OCI-LY7 (cell line): ENCODE data around the gene MCF2L2. TPM values are rescaled to one million over a fixed set of nuclear protein-coding genes. Genes with fewer than 3 reads are reported as not detected.

Source experiments
- BruUV-seq: library from RNA; stranded (reverse); fragments of 400-500 nt; replicated peaks from 2 replicates; lab custom pipeline; 2021; lab: Mats Ljungman, UMichigan
- CTCF ChIA-PET: fragments of 300-600 bp; sonication (Branson Sonifier 250); formaldehyde crosslinking; loops from one replicate; lab custom pipeline; 2022; ENCODE audit warnings: antibody characterized with exemption; ENCODE audit not compliant: unreplicated experiment; lab: Charles Lee
- POLR2A ChIA-PET: fragments of 300-600 bp; sonication (Branson Sonifier 250); formaldehyde crosslinking; loops from one replicate; lab custom pipeline; 2022; ENCODE audit warnings: antibody characterized with exemption; lab: Charles Lee
- DNase-seq: peaks from one replicate; pipeline ENCODE4 v3.0.0-alpha.2; 2015; ENCODE audit warnings: low spot score
- H2AFZ ChIP-seq: fragments of 200-600 bp; sonication (generic), shearing (Covaris generic); 2 replicates; pipeline ENCODE4 v1.6.1; 2014; ENCODE audit warnings: mild to moderate bottlenecking, antibody characterized with exemption, low read length, moderate library complexity
- H3K27ac ChIP-seq: fragments of 200-600 bp; sonication (generic); 2 replicates; pipeline ENCODE4 v1.5.1; 2014; ENCODE audit warnings: mixed run types, low read depth, mild to moderate bottlenecking, moderate library complexity, low read length, inconsistent platforms; ENCODE audit not compliant: poor library complexity, severe bottlenecking
- H3K36me3 ChIP-seq: fragments of 200-600 bp; sonication (generic); 2 replicates; pipeline ENCODE4 v1.6.1; 2014; ENCODE audit warnings: mild to moderate bottlenecking, antibody characterized with exemption, low read length, moderate library complexity, mixed read lengths; ENCODE audit not compliant: insufficient read depth
- H3K4me1 ChIP-seq: fragments of 200-600 bp; sonication (generic); 2 replicates; pipeline ENCODE4 v1.5.1; 2014; ENCODE audit warnings: mild to moderate bottlenecking, low read length; ENCODE audit not compliant: insufficient read depth, poor library complexity, severe bottlenecking
- H3K4me2 ChIP-seq: fragments of 200-600 bp; sonication (generic); 2 replicates; pipeline ENCODE4 v1.6.1; 2014; ENCODE audit warnings: mild to moderate bottlenecking, low read length
- H3K4me3 ChIP-seq: fragments of 200-600 bp; sonication (generic); 2 replicates; pipeline ENCODE4 v1.5.1; 2014; ENCODE audit warnings: mild to moderate bottlenecking, low read depth, low read length; ENCODE audit not compliant: poor library complexity, severe bottlenecking
- H3K79me2 ChIP-seq: fragments of 200-600 bp; sonication (generic); 2 replicates; pipeline ENCODE4 v1.6.1; 2016; ENCODE audit warnings: low read depth, mild to moderate bottlenecking, low read length, moderate library complexity, mixed read lengths; ENCODE audit not compliant: insufficient read depth
- H3K9me2 ChIP-seq: fragments of 200-600 bp; sonication (generic); 2 replicates; pipeline ENCODE4 v1.6.1; 2016; ENCODE audit warnings: mild to moderate bottlenecking, low read length, mixed read lengths; ENCODE audit not compliant: insufficient read depth
- H3K9me3 ChIP-seq: fragments of 200-600 bp; sonication (generic); 2 replicates; pipeline ENCODE4 v1.6.1; 2014; ENCODE audit warnings: mild to moderate bottlenecking, mixed run types, low read length, mixed read lengths
- H4K20me1 ChIP-seq: fragments of 200-600 bp; sonication (generic); 2 replicates; pipeline ENCODE4 v1.6.1; 2014; ENCODE audit warnings: mild to moderate bottlenecking, antibody characterized with exemption, low read length, moderate library complexity, mixed read lengths; ENCODE audit not compliant: insufficient read depth
- CTCF ChIP-seq: fragments of 200-600 bp; sonication (generic); conservative IDR thresholded peaks from 2 replicates; pipeline ENCODE4 v1.5.1; 2014; ENCODE audit warnings: mild to moderate bottlenecking, antibody characterized with exemption, low read length, moderate library complexity, mixed read lengths
- EZH2phosphoT487 ChIP-seq: fragments of 200-600 bp; sonication (generic); IDR thresholded peaks from 2 replicates; pipeline ENCODE4 v1.6.1; 2018; ENCODE audit warnings: low read depth, borderline replicate concordance, mild to moderate bottlenecking, mixed run types, antibody characterized with exemption, low read length, moderate library complexity, mixed read lengths
- intact Hi-C: fragments of 100-400 bp; cut with micrococcal nuclease; formaldehyde crosslinking; loops from one replicate; pipeline ENCODE4 v1.10.0; 2022; ENCODE audit not compliant: unreplicated experiment
- total RNA-seq, 2 experiments: library from RNA; depleted of rRNA in 1 of 2; stranded (reverse); fragments of >200 nt in 1 of 2; shearing (Covaris generic) in 1 of 2; gene quantifications; 2 replicates each; pipeline ENCODE4 v1.2.3, GENCODE V29; 2014 to 2022

MCF2L2 gene
- total RNA-seq, 2 experiments from 2014 or later = 6.6 to 8.0 TPM

DNA sequence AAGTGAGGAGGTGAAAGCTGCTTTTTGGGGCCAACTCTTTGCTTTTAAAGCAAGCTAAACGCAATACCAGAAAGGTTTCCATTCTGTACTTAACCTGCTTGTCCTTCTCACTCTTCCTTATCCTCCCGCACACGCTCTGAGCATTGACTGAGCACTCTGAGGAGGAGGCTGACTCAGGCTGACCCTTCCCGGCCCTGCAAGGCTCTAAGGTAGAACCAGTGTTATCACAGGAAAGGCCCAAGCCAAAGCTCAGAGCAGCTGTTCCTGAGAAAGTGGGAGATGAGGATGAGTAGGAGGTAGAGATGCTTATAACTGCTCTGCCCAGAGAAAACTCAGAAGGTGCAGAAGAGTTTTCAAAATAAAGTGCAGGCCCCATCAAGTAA lies 173.1 kb downstream of the MCF2L2 start:
- no peaks in the 10 kb centered on the region for H3K9me3 ChIP-seq
- intact Hi-C loops = no loop called here
- H3K9me2 ChIP-seq = no peaks in the 10 kb centered on the region
- DNase-seq = no peak
- H2AFZ ChIP-seq = no peak overlapping the region
- POLR2A ChIA-PET = interaction anchor here (0.7 kb wide), 1 partner anchor 37 kb away, joined by 3 read pairs; no protein-coding TSS in a partner anchor
- no peaks in the 10 kb centered on the region for H3K79me2 ChIP-seq
- CTCF ChIA-PET = no interaction called here
- H3K27ac ChIP-seq = no peak overlapping the region
- peaks cover 3% of the 10 kb centered on the region for H3K4me1 ChIP-seq
- no peaks in the 10 kb centered on the region for H3K36me3 ChIP-seq
- H3K4me3 ChIP-seq = no peak overlapping the region
- H3K4me2 ChIP-seq = no peak overlapping the region
- no TSS peak for BruUV-seq
- TF ChIP-seq EZH2phosphoT487 (no peak), CTCF (no peak)
- no peaks in the 10 kb centered on the region for H4K20me1 ChIP-seq

DNA sequence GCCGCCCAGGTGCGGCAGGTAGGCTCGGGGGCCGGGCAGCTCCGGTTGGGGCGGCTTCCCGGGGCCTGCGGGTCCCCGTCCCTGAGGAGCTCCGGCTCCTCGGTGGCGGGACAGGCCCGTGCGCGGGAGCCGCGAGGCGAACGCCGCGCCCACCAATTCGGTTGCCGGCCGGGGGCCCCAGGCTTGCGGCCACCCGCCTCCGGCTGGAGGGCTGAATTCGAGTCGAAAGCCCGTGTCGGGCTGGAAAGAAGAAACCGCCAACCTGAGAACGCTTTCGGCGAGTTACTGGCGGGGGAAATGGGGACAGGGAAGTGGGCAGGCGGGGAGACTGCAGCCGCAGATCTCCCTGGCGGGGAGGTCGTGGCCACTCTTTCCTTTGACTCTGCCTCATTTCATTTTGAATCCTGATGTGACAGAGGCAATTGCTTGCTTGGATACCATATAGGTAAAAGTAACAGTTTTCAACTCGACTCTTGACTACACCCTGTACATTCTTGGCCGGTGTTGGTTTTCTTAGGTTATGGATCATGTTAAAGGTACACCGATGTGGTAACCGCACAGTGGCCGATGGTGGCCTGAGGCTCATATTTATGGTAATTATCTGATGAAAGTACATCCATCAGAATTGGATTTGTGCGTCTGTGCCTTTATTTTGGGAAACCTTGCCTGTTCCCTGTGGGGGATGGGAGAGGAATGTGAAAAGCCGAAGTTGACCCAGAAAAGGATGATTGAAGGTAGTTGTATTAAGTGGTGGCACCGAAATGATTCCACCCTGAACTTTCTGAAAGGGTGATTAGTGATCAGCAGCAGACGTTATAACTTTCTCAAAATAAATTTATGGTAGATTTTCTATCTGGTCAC lies 173.7 kb downstream of the MCF2L2 start:
- Histone ChIP-seq H3K9me3 (no peaks in the 10 kb centered on the region), H3K4me1 (no peaks in the 10 kb centered on the region), H3K79me2 (no peaks in the 10 kb centered on the region), H3K9me2 (no peaks in the 10 kb centered on the region), H3K27ac (no peak overlapping the region), H3K36me3 (no peaks in the 10 kb centered on the region), H3K4me3 (no peak overlapping the region), H3K4me2 (no peak overlapping the region), H4K20me1 (no peaks in the 10 kb centered on the region), H2AFZ (no peak overlapping the region)
- BruUV-seq = no TSS peak
- ChIA-PET POLR2A (no interaction called here), CTCF (no interaction called here)
- no peak for DNase-seq
- TF ChIP-seq EZH2phosphoT487 (no peak), CTCF (no peak)
- intact Hi-C loops = no loop called here
